ENCODE data around the gene CYP4F3. TPM values are rescaled to one million over a fixed set of nuclear protein-coding genes. Genes with fewer than 3 reads are reported as not detected.

The CYP4F3 gene
- total RNA-seq, 1 donor from 2014 or later: not detected

DNA sequence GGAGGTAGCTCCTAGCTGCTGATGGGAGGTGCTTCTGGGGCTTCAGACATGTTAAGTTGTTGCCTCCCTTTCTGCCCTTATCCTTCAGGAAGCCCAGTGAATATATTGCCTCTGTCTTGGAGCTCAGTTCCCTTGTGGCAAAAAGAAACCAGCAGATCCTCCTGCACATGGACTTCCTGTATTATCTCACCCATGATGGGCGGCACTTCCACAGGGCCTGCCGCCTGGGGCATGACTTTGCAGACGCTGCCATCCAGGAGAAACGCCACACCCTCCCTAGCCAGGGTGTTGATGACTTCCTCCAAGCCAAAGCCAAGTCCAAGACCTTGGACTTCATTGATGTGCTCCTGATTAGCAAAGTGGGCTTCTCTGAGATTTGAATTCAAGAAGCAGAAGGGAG is 26.2 kb downstream of the CYP4F3 start:
- DNase-seq (ENCODE audit: low spot score in 2 of 2, unreplicated experiment in 2 of 2): no peak
- Mint-ChIP-seq H3K4me1 (no peaks in the 10 kb centered on the region), H3K9me3 (peaks cover 45% of the 10 kb centered on the region), H3K36me3 (no peaks in the 10 kb centered on the region), H3K27me3 (ENCODE audit: low read depth) (no peaks in the 10 kb centered on the region), H3K27ac (no peak overlapping the region), H3K4me3 (no peak overlapping the region)
- TF ChIP-seq, protein P1, sequence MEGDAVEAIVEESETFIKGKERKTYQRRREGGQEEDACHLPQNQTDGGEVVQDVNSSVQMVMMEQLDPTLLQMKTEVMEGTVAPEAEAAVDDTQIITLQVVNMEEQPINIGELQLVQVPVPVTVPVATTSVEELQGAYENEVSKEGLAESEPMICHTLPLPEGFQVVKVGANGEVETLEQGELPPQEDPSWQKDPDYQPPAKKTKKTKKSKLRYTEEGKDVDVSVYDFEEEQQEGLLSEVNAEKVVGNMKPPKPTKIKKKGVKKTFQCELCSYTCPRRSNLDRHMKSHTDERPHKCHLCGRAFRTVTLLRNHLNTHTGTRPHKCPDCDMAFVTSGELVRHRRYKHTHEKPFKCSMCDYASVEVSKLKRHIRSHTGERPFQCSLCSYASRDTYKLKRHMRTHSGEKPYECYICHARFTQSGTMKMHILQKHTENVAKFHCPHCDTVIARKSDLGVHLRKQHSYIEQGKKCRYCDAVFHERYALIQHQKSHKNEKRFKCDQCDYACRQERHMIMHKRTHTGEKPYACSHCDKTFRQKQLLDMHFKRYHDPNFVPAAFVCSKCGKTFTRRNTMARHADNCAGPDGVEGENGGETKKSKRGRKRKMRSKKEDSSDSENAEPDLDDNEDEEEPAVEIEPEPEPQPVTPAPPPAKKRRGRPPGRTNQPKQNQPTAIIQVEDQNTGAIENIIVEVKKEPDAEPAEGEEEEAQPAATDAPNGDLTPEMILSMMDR (IDR thresholded peaks at IDR 0.05; ENCODE audit: unreplicated experiment): no peak

DNA sequence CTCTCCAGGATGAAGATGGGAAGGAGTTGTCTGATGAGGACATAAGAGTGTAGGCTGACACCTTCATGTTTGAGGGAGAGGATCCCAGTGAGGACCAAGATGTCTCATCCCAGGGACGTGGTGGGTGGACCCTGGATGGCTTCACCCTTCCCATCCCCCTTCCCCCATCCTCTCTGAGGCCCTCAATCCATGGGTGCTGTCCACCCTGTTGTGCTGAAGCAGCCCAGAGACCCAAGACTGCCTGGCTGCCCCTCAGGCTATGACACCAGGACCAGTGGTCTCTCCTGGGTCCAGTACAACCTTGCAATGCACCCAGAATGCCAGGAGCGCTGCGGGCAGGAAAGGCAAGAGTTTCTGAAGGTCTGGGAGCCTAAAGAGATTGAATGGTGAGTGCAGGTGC is 28.7 kb downstream of the CYP4F3 start:
- TF ChIP-seq, protein P1 (IDR thresholded peaks at IDR 0.05; ENCODE audit: unreplicated experiment): no peak
- Mint-ChIP-seq H3K4me1 (no peaks in the 10 kb centered on the region), H3K36me3 (no peaks in the 10 kb centered on the region), H3K27me3 (ENCODE audit: low read depth) (no peaks in the 10 kb centered on the region), H3K27ac (no peak overlapping the region), H3K4me3 (no peak overlapping the region), H3K9me3 (peaks cover 27% of the 10 kb centered on the region)
- no peak for DNase-seq (ENCODE audit: low spot score in 2 of 2, unreplicated experiment in 2 of 2)

DNA sequence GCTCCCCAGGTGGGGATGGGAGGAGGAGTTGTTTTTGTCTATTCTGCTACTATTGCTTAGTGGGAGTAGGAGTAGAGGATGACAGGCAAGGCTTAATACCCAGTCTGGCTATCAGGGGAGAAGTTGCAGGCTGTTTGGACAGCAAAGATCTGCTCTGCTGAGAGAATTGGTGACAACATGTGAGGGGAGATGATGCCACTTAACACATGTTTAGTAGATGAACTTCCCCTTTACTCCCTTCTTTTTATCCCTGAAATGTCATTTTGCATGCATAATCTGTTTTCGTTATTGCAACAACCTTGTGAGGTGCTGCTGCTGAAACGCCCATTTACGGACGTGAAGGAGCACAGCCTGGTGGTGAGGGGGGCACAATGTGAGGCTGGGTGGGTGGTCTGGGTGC is 29.2 kb downstream of the CYP4F3 start:
- H3K27ac Mint-ChIP-seq: no peak overlapping the region
- peaks cover 29% of the 10 kb centered on the region for H3K9me3 Mint-ChIP-seq

DNA sequence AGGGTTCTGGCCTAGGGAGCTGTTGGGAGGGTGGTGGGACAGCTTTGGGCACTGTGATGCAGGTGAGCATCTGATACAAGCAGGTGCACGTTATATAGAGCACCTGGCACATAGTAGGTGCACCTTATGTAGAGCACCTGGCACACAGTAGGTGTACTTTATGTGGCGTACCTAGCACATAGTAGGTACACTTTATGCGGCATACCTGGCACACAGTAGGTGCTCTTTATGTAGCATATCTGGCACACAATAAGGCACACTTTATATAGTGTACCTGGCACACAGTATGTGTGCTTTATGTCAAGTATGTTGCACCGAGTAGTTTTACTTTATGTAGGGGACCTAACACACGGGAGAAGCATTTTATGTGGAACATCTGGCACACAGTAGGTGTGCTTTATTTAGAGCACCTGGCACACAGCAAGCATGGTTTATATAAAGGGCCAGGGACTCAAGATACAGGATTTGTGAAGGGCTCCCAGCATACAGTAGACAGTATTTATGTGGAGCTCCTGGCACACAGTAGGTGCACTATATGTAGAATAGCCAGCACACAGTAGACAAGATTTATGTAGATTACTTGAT is 30.6 kb downstream of the CYP4F3 start:
- TF ChIP-seq, protein P1 (IDR thresholded peaks at IDR 0.05; ENCODE audit: unreplicated experiment): no peak
- no peak overlapping the region for H3K4me3 Mint-ChIP-seq
- no peak for DNase-seq (ENCODE audit: low spot score in 2 of 2, unreplicated experiment in 2 of 2)
- H3K27ac Mint-ChIP-seq: no peak overlapping the region
- no peaks in the 10 kb centered on the region for H3K4me1 Mint-ChIP-seq
- H3K36me3 Mint-ChIP-seq: no peaks in the 10 kb centered on the region
- peaks cover 26% of the 10 kb centered on the region for H3K9me3 Mint-ChIP-seq
- H3K27me3 Mint-ChIP-seq (ENCODE audit: low read depth): no peaks in the 10 kb centered on the region

More for the DNA sequence above, 29.2 kb downstream of the CYP4F3 start:
- no peak for DNase-seq (ENCODE audit: low spot score in 2 of 2, unreplicated experiment in 2 of 2)
- TF ChIP-seq, protein P1 (IDR thresholded peaks at IDR 0.05; ENCODE audit: unreplicated experiment): no peak
- H3K27me3 Mint-ChIP-seq (ENCODE audit: low read depth): no peaks in the 10 kb centered on the region
- H3K4me1 Mint-ChIP-seq: no peaks in the 10 kb centered on the region
- no peaks in the 10 kb centered on the region for H3K36me3 Mint-ChIP-seq
- no peak overlapping the region for H3K4me3 Mint-ChIP-seq

DNA sequence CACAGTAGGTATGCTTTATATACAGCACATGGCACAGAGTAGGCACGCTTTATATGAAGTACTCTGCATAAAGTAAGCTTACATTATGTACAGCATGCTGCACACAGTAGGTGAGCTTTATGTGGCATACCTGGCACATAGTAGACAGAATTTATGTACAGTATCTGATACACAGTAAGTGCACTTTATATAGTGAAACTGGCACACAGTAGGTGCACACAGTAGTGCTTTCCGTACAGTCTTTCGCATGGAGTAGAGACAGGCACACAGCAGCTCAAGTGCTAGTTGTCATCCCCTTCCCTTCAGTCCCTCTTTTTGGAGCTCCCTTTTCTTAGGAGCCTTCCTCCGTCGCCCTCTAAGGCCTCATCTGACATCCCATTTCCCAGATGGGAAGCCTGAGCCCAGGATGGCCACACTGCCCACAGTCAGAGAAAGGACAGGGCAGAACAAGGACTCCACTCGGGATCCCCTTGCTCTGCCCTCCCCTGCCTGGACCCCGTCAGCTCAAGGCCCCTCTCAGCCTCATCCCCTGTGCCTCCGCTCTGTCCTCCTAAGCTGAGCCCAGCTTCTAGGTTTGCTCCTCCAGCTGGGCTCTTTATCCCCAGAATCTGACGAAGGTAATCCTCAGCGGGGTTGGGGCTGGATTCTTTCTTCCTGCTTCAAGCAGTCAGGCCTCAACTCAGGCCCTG is 31.3 kb downstream of the CYP4F3 start:
- H3K27me3 Mint-ChIP-seq (ENCODE audit: low read depth): no peaks in the 10 kb centered on the region
- peaks cover 30% of the 10 kb centered on the region for H3K9me3 Mint-ChIP-seq
- DNase-seq (ENCODE audit: low spot score in 2 of 2, unreplicated experiment in 2 of 2): no peak
- TF ChIP-seq, protein P1 (IDR thresholded peaks at IDR 0.05; ENCODE audit: unreplicated experiment): no peak
- H3K36me3 Mint-ChIP-seq: no peaks in the 10 kb centered on the region
- H3K4me3 Mint-ChIP-seq: no peak overlapping the region
- H3K27ac Mint-ChIP-seq: no peak overlapping the region
- H3K4me1 Mint-ChIP-seq: no peaks in the 10 kb centered on the region
